Neural progenitor cell (in vitro differentiated cells): ENCODE data around the gene UBE3D. TPM values are rescaled to one million over a fixed set of nuclear protein-coding genes. Genes with fewer than 3 reads are reported as not detected.

Source experiments
- DNase-seq: peaks from one replicate; pipeline ENCODE4 v3.0.0-alpha.2; 2016; ENCODE audit warnings: low spot score
- H2AFZ ChIP-seq: fragments of 200-600 bp; sonication (generic); replicated peaks from 2 replicates; pipeline ENCODE4 v1.6.1; 2016; ENCODE audit warnings: antibody characterized with exemption
- H3F3A ChIP-seq: fragments of 200-600 bp; sonication (generic); 2 replicates; pipeline ENCODE4 v1.6.1; 2016; ENCODE audit warnings: antibody characterized with exemption, low read depth
- H3K27ac ChIP-seq: fragments of 200-600 bp; sonication (generic); 2 replicates; pipeline ENCODE4 v1.5.1; 2016; ENCODE audit warnings: mild to moderate bottlenecking
- H3K27me3 ChIP-seq: fragments of 200-600 bp; sonication (generic); 2 replicates; pipeline ENCODE4 v1.6.1; 2016; ENCODE audit warnings: mild to moderate bottlenecking, moderate library complexity
- H3K36me3 ChIP-seq: fragments of 200-600 bp; sonication (generic); 2 replicates; pipeline ENCODE4 v1.5.1; 2016
- H3K4me1 ChIP-seq: fragments of 200-600 bp; sonication (generic); 2 replicates; pipeline ENCODE4 v1.6.1; 2016; ENCODE audit warnings: mixed run types
- H3K4me2 ChIP-seq: fragments of 200-600 bp; sonication (generic); 2 replicates; pipeline ENCODE4 v1.6.1; 2016
- H3K4me3 ChIP-seq: fragments of 200-600 bp; sonication (generic); 2 replicates; pipeline ENCODE4 v1.5.1; 2016
- H3K79me2 ChIP-seq: fragments of 200-600 bp; sonication (generic); 2 replicates; pipeline ENCODE4 v1.6.1; 2016; ENCODE audit warnings: low read depth
- H3K9ac ChIP-seq: fragments of 200-600 bp; sonication (generic); 2 replicates; pipeline ENCODE4 v1.6.1; 2016
- H3K9me3 ChIP-seq: fragments of 200-600 bp; sonication (generic); 2 replicates; pipeline ENCODE4 v1.5.1; 2016; ENCODE audit warnings: low read depth
- H4K20me1 ChIP-seq: fragments of 200-600 bp; sonication (generic); 2 replicates; pipeline ENCODE4 v1.6.1; 2016; ENCODE audit warnings: low read depth
- H3K27ac Mint-ChIP-seq: 3 replicates; pipeline ENCODE4 v1.8.0; 2021; ENCODE audit warnings: mixed read lengths
- H3K27me3 Mint-ChIP-seq: 2 replicates; pipeline ENCODE4 v1.8.0; 2022; ENCODE audit warnings: low read depth, mild to moderate bottlenecking, inconsistent platforms, moderate library complexity, mixed read lengths; ENCODE audit not compliant: insufficient read depth
- H3K36me3 Mint-ChIP-seq: 3 replicates; pipeline ENCODE4 v1.8.0; 2021; ENCODE audit warnings: mixed read lengths
- H3K4me1 Mint-ChIP-seq: 3 replicates; pipeline ENCODE4 v1.8.0; 2021; ENCODE audit warnings: mixed read lengths
- H3K4me3 Mint-ChIP-seq: 3 replicates; pipeline ENCODE4 v1.8.0; 2021; ENCODE audit warnings: mild to moderate bottlenecking, moderate library complexity, mixed read lengths
- H3K9me3 Mint-ChIP-seq: 3 replicates; pipeline ENCODE4 v1.8.0; 2020; ENCODE audit warnings: mixed read lengths
- EZH2 ChIP-seq: fragments of 200-600 bp; sonication (generic); IDR thresholded peaks from 2 replicates; pipeline ENCODE4 v1.6.1; 2017; ENCODE audit warnings: antibody characterized with exemption, mild to moderate bottlenecking, moderate library complexity
- EZH2phosphoT487 ChIP-seq: fragments of 200-600 bp; sonication (generic); IDR thresholded peaks from 2 replicates; pipeline ENCODE4 v1.6.1; 2017; ENCODE audit warnings: antibody characterized with exemption
- total RNA-seq: library from RNA; depleted of rRNA; stranded (reverse); fragments of >200 nt; gene quantifications from 2 replicates; pipeline ENCODE4 v1.2.3, GENCODE V29; 2015; ENCODE audit warnings: low replicate concordance
- TF ChIP-seq, protein P1 (sequence below): fragments of 200-600 bp; sonication (generic); IDR thresholded peaks from 2 replicates; pipeline ENCODE4 v1.5.1; 2017; ENCODE audit warnings: antibody characterized with exemption, mild to moderate bottlenecking

The UBE3D gene
- total RNA-seq, 1 donor from 2014 or later: 86.3 TPM

DNA sequence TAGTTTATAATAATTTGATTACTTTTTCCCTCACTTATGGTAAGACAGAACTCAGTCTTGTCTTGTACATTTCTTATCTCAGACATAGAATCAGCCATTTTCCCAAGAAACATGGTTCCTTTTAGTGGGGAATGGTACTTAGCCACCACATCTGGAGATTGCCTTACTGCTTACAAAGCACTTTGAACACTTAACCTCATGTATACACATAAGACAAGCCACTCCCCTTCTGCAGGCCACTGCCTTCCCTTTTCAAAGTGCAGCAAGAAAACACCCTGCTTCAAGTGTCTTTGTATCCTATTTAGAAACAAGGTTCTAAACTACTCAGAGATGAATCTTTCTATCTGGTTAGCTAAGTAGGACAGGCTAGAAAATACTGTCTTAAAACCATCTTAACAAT is 159.2 kb downstream of the UBE3D start:
- H3K27ac Mint-ChIP-seq: no peak overlapping the region
- H3K4me3 ChIP-seq: no peak overlapping the region

DNA sequence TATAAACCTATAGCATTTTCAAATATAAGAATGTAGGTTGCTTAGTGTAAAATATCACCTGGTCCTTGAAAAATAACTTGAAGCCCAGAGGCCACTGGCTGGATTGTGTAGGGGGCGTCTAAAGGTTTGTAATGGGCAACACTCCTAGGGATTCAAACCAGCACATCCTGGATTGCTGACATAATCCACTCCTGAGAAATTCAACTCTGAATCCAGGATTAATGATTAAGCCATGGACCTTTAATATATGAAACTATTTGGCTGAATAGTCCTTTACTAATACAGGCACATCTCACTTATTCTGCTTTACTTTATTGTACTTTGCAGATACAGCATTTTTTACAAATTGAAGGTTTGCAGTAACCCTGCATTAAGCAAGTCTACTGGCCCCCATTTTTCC is 160.8 kb downstream of the UBE3D start:
- Histone ChIP-seq H3K9ac (no peak overlapping the region), H4K20me1 (no peaks in the 10 kb centered on the region), H3K4me3 (no peak overlapping the region), H3F3A (peaks cover 6% of the 10 kb centered on the region), H3K27me3 (no peaks in the 10 kb centered on the region), H2AFZ (no peak overlapping the region), H3K9me3 (no peaks in the 10 kb centered on the region), H3K4me1 (peaks cover 38% of the 10 kb centered on the region), H3K27ac (no peak overlapping the region), H3K36me3 (no peaks in the 10 kb centered on the region), H3K79me2 (no peaks in the 10 kb centered on the region), H3K4me2 (no peak overlapping the region)
- TF ChIP-seq EZH2phosphoT487: no peak
- no peak for TF ChIP-seq EZH2
- TF ChIP-seq, protein P1, sequence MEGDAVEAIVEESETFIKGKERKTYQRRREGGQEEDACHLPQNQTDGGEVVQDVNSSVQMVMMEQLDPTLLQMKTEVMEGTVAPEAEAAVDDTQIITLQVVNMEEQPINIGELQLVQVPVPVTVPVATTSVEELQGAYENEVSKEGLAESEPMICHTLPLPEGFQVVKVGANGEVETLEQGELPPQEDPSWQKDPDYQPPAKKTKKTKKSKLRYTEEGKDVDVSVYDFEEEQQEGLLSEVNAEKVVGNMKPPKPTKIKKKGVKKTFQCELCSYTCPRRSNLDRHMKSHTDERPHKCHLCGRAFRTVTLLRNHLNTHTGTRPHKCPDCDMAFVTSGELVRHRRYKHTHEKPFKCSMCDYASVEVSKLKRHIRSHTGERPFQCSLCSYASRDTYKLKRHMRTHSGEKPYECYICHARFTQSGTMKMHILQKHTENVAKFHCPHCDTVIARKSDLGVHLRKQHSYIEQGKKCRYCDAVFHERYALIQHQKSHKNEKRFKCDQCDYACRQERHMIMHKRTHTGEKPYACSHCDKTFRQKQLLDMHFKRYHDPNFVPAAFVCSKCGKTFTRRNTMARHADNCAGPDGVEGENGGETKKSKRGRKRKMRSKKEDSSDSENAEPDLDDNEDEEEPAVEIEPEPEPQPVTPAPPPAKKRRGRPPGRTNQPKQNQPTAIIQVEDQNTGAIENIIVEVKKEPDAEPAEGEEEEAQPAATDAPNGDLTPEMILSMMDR: no peak
- H3K9me3 Mint-ChIP-seq: no peaks in the 10 kb centered on the region
- peaks cover 58% of the 10 kb centered on the region for H3K4me1 Mint-ChIP-seq
- no peaks in the 10 kb centered on the region for H3K27me3 Mint-ChIP-seq
- H3K4me3 Mint-ChIP-seq: no peak overlapping the region
- H3K36me3 Mint-ChIP-seq: peaks cover 2% of the 10 kb centered on the region
- no peak overlapping the region for H3K27ac Mint-ChIP-seq
- no peak for DNase-seq

More for the DNA sequence above, 159.2 kb downstream of the UBE3D start:
- H3K27ac ChIP-seq: no peak overlapping the region
- TF ChIP-seq EZH2: no peak
- DNase-seq: peak; percentile 25
- Mint-ChIP-seq H3K4me1 (peaks cover 71% of the 10 kb centered on the region), H3K27me3 (no peaks in the 10 kb centered on the region), H3K4me3 (no peak overlapping the region), H3K9me3 (no peaks in the 10 kb centered on the region), H3K36me3 (peaks cover 2% of the 10 kb centered on the region)
- no peaks in the 10 kb centered on the region for H3K79me2 ChIP-seq
- peaks cover 48% of the 10 kb centered on the region for H3K4me1 ChIP-seq
- H3K27me3 ChIP-seq: no peaks in the 10 kb centered on the region
- H3K4me2 ChIP-seq: peak overlapping the region; percentile 42
- H3F3A ChIP-seq: peaks cover 6% of the 10 kb centered on the region
- no peak overlapping the region for H3K9ac ChIP-seq
- H3K36me3 ChIP-seq: no peaks in the 10 kb centered on the region
- H4K20me1 ChIP-seq: no peaks in the 10 kb centered on the region
- no peak overlapping the region for H2AFZ ChIP-seq
- no peaks in the 10 kb centered on the region for H3K9me3 ChIP-seq

DNA sequence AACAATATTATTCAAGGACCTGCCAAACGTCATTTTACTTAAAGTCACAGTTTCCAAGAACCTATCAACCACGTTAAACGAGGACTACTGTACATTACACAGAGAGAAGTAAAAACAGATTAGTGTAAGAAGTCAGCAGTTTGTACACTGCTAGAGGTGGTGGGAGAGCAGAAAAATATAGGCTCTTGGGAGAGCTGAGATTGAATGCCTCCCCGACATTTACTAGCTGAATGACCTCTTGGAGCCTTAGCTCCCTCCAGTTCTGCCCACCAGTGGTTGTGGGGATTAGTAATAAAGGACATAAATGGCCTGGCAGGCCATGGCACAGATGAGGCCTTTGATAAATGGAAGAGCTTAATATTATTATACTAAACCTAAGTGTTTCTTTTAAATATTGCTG is 161.4 kb downstream of the UBE3D start:
- H3K27me3 Mint-ChIP-seq: no peaks in the 10 kb centered on the region
- peaks cover 6% of the 10 kb centered on the region for H3F3A ChIP-seq
- H3K27ac ChIP-seq: no peak overlapping the region
- peak overlapping the region; percentile 72 for H3K27ac Mint-ChIP-seq
- H3K4me1 ChIP-seq: peaks cover 33% of the 10 kb centered on the region
- TF ChIP-seq EZH2phosphoT487 (no peak), EZH2 (no peak)
- TF ChIP-seq, protein P1: no peak
- H3K36me3 Mint-ChIP-seq: peaks cover 2% of the 10 kb centered on the region
- no peaks in the 10 kb centered on the region for H3K9me3 ChIP-seq
- no peaks in the 10 kb centered on the region for H3K9me3 Mint-ChIP-seq
- H3K36me3 ChIP-seq: no peaks in the 10 kb centered on the region
- DNase-seq: no peak
- no peak overlapping the region for H3K4me3 Mint-ChIP-seq
- H3K9ac ChIP-seq: no peak overlapping the region
- H3K4me2 ChIP-seq: no peak overlapping the region
- no peaks in the 10 kb centered on the region for H3K79me2 ChIP-seq
- H3K4me1 Mint-ChIP-seq: peaks cover 52% of the 10 kb centered on the region
- H3K4me3 ChIP-seq: no peak overlapping the region
- no peaks in the 10 kb centered on the region for H3K27me3 ChIP-seq
- H4K20me1 ChIP-seq: no peaks in the 10 kb centered on the region
- H2AFZ ChIP-seq: no peak overlapping the region

DNA sequence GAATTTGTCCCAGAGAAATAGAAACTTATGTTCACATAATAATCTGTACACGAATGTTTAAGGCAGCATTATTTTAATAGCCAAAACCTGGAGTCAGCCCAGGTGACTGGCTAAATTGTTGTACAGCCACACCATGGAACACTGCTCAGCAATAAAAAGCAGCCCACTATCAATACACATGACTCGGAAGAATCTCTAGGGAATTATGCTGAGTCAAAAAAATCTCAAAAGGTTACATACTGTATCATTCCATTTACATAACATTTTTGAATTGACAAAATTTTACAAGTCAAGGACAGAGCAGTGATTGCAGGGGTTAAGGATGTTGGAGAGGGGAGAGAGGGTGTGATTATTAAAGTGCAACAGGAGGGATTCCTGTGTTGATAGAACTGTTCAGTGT is 163.4 kb downstream of the UBE3D start:
- Mint-ChIP-seq H3K27ac (no peak overlapping the region), H3K27me3 (peaks cover 2% of the 10 kb centered on the region), H3K4me3 (no peak overlapping the region), H3K4me1 (peaks cover 35% of the 10 kb centered on the region), H3K9me3 (peaks cover 6% of the 10 kb centered on the region), H3K36me3 (peaks cover 8% of the 10 kb centered on the region)
- DNase-seq: no peak
- Histone ChIP-seq H3K27ac (no peak overlapping the region), H3K27me3 (no peaks in the 10 kb centered on the region), H3K9me3 (no peaks in the 10 kb centered on the region), H3K4me3 (no peak overlapping the region), H3F3A (peaks cover 2% of the 10 kb centered on the region), H3K79me2 (no peaks in the 10 kb centered on the region), H3K4me2 (no peak overlapping the region), H3K9ac (no peak overlapping the region), H2AFZ (no peak overlapping the region), H4K20me1 (no peaks in the 10 kb centered on the region), H3K4me1 (peaks cover 31% of the 10 kb centered on the region), H3K36me3 (no peaks in the 10 kb centered on the region)
- no peak for TF ChIP-seq EZH2
- no peak for TF ChIP-seq EZH2phosphoT487
- TF ChIP-seq, protein P1: no peak
